Neural progenitor cell (in vitro differentiated cells): ENCODE results near the gene ZNF462. TPM values are rescaled to one million over a fixed set of nuclear protein-coding genes. Genes with fewer than 3 reads are reported as not detected.

Source experiments
- DNase-seq: peaks from one replicate; pipeline ENCODE4 v3.0.0-alpha.2; 2016; ENCODE audit warnings: low spot score
- H2AFZ ChIP-seq: fragments of 200-600 bp; sonication (generic); replicated peaks from 2 replicates; pipeline ENCODE4 v1.6.1; 2016; ENCODE audit warnings: antibody characterized with exemption
- H3F3A ChIP-seq: fragments of 200-600 bp; sonication (generic); 2 replicates; pipeline ENCODE4 v1.6.1; 2016; ENCODE audit warnings: antibody characterized with exemption, low read depth
- H3K27ac ChIP-seq: fragments of 200-600 bp; sonication (generic); 2 replicates; pipeline ENCODE4 v1.5.1; 2016; ENCODE audit warnings: mild to moderate bottlenecking
- H3K27me3 ChIP-seq: fragments of 200-600 bp; sonication (generic); 2 replicates; pipeline ENCODE4 v1.6.1; 2016; ENCODE audit warnings: mild to moderate bottlenecking, moderate library complexity
- H3K36me3 ChIP-seq: fragments of 200-600 bp; sonication (generic); 2 replicates; pipeline ENCODE4 v1.5.1; 2016
- H3K4me1 ChIP-seq: fragments of 200-600 bp; sonication (generic); 2 replicates; pipeline ENCODE4 v1.6.1; 2016; ENCODE audit warnings: mixed run types
- H3K4me2 ChIP-seq: fragments of 200-600 bp; sonication (generic); 2 replicates; pipeline ENCODE4 v1.6.1; 2016
- H3K4me3 ChIP-seq: fragments of 200-600 bp; sonication (generic); 2 replicates; pipeline ENCODE4 v1.5.1; 2016
- H3K79me2 ChIP-seq: fragments of 200-600 bp; sonication (generic); 2 replicates; pipeline ENCODE4 v1.6.1; 2016; ENCODE audit warnings: low read depth
- H3K9ac ChIP-seq: fragments of 200-600 bp; sonication (generic); 2 replicates; pipeline ENCODE4 v1.6.1; 2016
- H3K9me3 ChIP-seq: fragments of 200-600 bp; sonication (generic); 2 replicates; pipeline ENCODE4 v1.5.1; 2016; ENCODE audit warnings: low read depth
- H4K20me1 ChIP-seq: fragments of 200-600 bp; sonication (generic); 2 replicates; pipeline ENCODE4 v1.6.1; 2016; ENCODE audit warnings: low read depth
- H3K27ac Mint-ChIP-seq: 3 replicates; pipeline ENCODE4 v1.8.0; 2021; ENCODE audit warnings: mixed read lengths
- H3K27me3 Mint-ChIP-seq: 2 replicates; pipeline ENCODE4 v1.8.0; 2022; ENCODE audit warnings: low read depth, mild to moderate bottlenecking, inconsistent platforms, moderate library complexity, mixed read lengths; ENCODE audit not compliant: insufficient read depth
- H3K36me3 Mint-ChIP-seq: 3 replicates; pipeline ENCODE4 v1.8.0; 2021; ENCODE audit warnings: mixed read lengths
- H3K4me1 Mint-ChIP-seq: 3 replicates; pipeline ENCODE4 v1.8.0; 2021; ENCODE audit warnings: mixed read lengths
- H3K4me3 Mint-ChIP-seq: 3 replicates; pipeline ENCODE4 v1.8.0; 2021; ENCODE audit warnings: mild to moderate bottlenecking, moderate library complexity, mixed read lengths
- H3K9me3 Mint-ChIP-seq: 3 replicates; pipeline ENCODE4 v1.8.0; 2020; ENCODE audit warnings: mixed read lengths
- CTCF ChIP-seq: fragments of 200-600 bp; sonication (generic); IDR thresholded peaks from 2 replicates; pipeline ENCODE4 v1.5.1; 2017; ENCODE audit warnings: antibody characterized with exemption, mild to moderate bottlenecking
- EZH2 ChIP-seq: fragments of 200-600 bp; sonication (generic); IDR thresholded peaks from 2 replicates; pipeline ENCODE4 v1.6.1; 2017; ENCODE audit warnings: antibody characterized with exemption, mild to moderate bottlenecking, moderate library complexity
- EZH2phosphoT487 ChIP-seq: fragments of 200-600 bp; sonication (generic); IDR thresholded peaks from 2 replicates; pipeline ENCODE4 v1.6.1; 2017; ENCODE audit warnings: antibody characterized with exemption
- total RNA-seq: library from RNA; depleted of rRNA; stranded (reverse); fragments of >200 nt; gene quantifications from 2 replicates; pipeline ENCODE4 v1.2.3, GENCODE V29; 2015; ENCODE audit warnings: low replicate concordance

Gene ZNF462
- total RNA-seq, 1 donor from 2014 or later: 81.8 TPM

GRCh38 chr9:106976772-106977171, 113.8 kb downstream of the ZNF462 start:
- Mint-ChIP-seq H3K4me1 (peaks cover 2% of the 10 kb centered on the region), H3K36me3 (peaks cover 85% of the 10 kb centered on the region), H3K4me3 (no peak overlapping the region), H3K27me3 (no peaks in the 10 kb centered on the region), H3K27ac (no peak overlapping the region), H3K9me3 (no peaks in the 10 kb centered on the region)
- Histone ChIP-seq H3K36me3 (peaks cover 30% of the 10 kb centered on the region), H3K4me3 (no peak overlapping the region), H2AFZ (no peak overlapping the region), H3K4me2 (no peak overlapping the region), H3F3A (no peaks in the 10 kb centered on the region), H3K27me3 (no peaks in the 10 kb centered on the region), H3K9ac (no peak overlapping the region), H3K4me1 (no peaks in the 10 kb centered on the region), H3K9me3 (no peaks in the 10 kb centered on the region), H4K20me1 (peaks cover 4% of the 10 kb centered on the region), H3K27ac (no peak overlapping the region), H3K79me2 (peaks cover 19% of the 10 kb centered on the region)
- no peak for DNase-seq
- no peak for TF ChIP-seq CTCF
- no peak for TF ChIP-seq EZH2phosphoT487
- no peak for TF ChIP-seq EZH2

- H3K9me3 Mint-ChIP-seq: no peaks in the 10 kb centered on the region
- no peak overlapping the region for H3K4me3 ChIP-seq
- peaks cover 72% of the 10 kb centered on the region for H3K36me3 Mint-ChIP-seq
- H4K20me1 ChIP-seq: peaks cover 8% of the 10 kb centered on the region
- no peaks in the 10 kb centered on the region for H3F3A ChIP-seq
- H3K4me1 ChIP-seq: peaks cover 9% of the 10 kb centered on the region
- DNase-seq: no peak
- no peak for TF ChIP-seq CTCF
- TF ChIP-seq EZH2phosphoT487: no peak
- no peak for TF ChIP-seq EZH2
- H3K27ac Mint-ChIP-seq: no peak overlapping the region
- no peak overlapping the region for H2AFZ ChIP-seq
- H3K27ac ChIP-seq: no peak overlapping the region
- H3K4me1 Mint-ChIP-seq: peaks cover 6% of the 10 kb centered on the region
- H3K4me2 ChIP-seq: no peak overlapping the region
- H3K27me3 Mint-ChIP-seq: no peaks in the 10 kb centered on the region
- peaks cover 44% of the 10 kb centered on the region for H3K36me3 ChIP-seq
- H3K9me3 ChIP-seq: no peaks in the 10 kb centered on the region
- peaks cover 18% of the 10 kb centered on the region for H3K79me2 ChIP-seq
- H3K4me3 Mint-ChIP-seq: no peak overlapping the region
- H3K27me3 ChIP-seq: no peaks in the 10 kb centered on the region
- no peak overlapping the region for H3K9ac ChIP-seq
These were observed 117.7 kb downstream of the ZNF462 start for GRCh38 chr9:106980551-106981101.

GRCh38 chr9:106981396-106982287, 118.7 kb downstream of the ZNF462 start:
- no peak for TF ChIP-seq EZH2phosphoT487
- no peak for TF ChIP-seq EZH2
- no peak for TF ChIP-seq CTCF
- DNase-seq: no peak
- no peak overlapping the region for H3K27ac ChIP-seq
- no peak overlapping the region for H3K9ac ChIP-seq
- no peak overlapping the region for H3K4me2 ChIP-seq
- H3F3A ChIP-seq: no peaks in the 10 kb centered on the region
- H3K4me3 ChIP-seq: no peak overlapping the region
- no peak overlapping the region for H3K4me3 Mint-ChIP-seq
- no peak overlapping the region for H2AFZ ChIP-seq
- H3K27ac Mint-ChIP-seq: no peak overlapping the region
- peaks cover 75% of the 10 kb centered on the region for H3K36me3 Mint-ChIP-seq
- no peaks in the 10 kb centered on the region for H3K27me3 Mint-ChIP-seq
- no peaks in the 10 kb centered on the region for H3K9me3 Mint-ChIP-seq
- H4K20me1 ChIP-seq: peaks cover 8% of the 10 kb centered on the region
- H3K27me3 ChIP-seq: no peaks in the 10 kb centered on the region
- H3K4me1 ChIP-seq: peaks cover 9% of the 10 kb centered on the region
- peaks cover 6% of the 10 kb centered on the region for H3K4me1 Mint-ChIP-seq
- H3K9me3 ChIP-seq: no peaks in the 10 kb centered on the region
- H3K36me3 ChIP-seq: peaks cover 46% of the 10 kb centered on the region
- H3K79me2 ChIP-seq: peaks cover 18% of the 10 kb centered on the region
